Measurements from ENCODE around the gene WDR27. TPM values are rescaled to one million over a fixed set of nuclear protein-coding genes. Genes with fewer than 3 reads are reported as not detected.

Gene WDR27
- polyA plus RNA-seq, 3 donors, result 0.95 to 20.5 (median 2.0) TPM

GRCh38 chr6:169643521-169643920 lies 58.3 kb downstream of the WDR27 start:
- no peak overlapping the region for H3K4me3 Mint-ChIP-seq
- no peak overlapping the region for H3K9ac ChIP-seq (ENCODE audit: insufficient read depth, low read length, poor library complexity, severe bottlenecking)
- H3K79me2 ChIP-seq (ENCODE audit: insufficient read depth, low read length), result no peaks in the 10 kb centered on the region
- no peak overlapping the region for H3K27ac ChIP-seq (ENCODE audit: low read depth in 1 of 2, low read length in 2 of 2)
- H3K4me1 ChIP-seq (ENCODE audit: control insufficient read depth in 1 of 2, insufficient read depth in 2 of 2, low read length in 2 of 2), result no peaks in the 10 kb centered on the region
- DNase-seq, result no peak
- H3K36me3 Mint-ChIP-seq, result no peaks in the 10 kb centered on the region
- H3K9me3 Mint-ChIP-seq, result peaks cover 0 to 2% (median 0%) of the 10 kb centered on the region in 7 donors
- TF ChIP-seq CTCF (IDR thresholded peaks at IDR 0.05), result no peak
- peaks cover 0 to 1% (median 0%) of the 10 kb centered on the region in 3 donors for H3K27me3 Mint-ChIP-seq (ENCODE audit: low read depth in 3 of 3)
- no peaks in the 10 kb centered on the region for H3K4me1 Mint-ChIP-seq
- no peaks in the 10 kb centered on the region for H4K20me1 ChIP-seq (ENCODE audit: insufficient read depth, low read length)
- H3K4me2 ChIP-seq (replicated peaks; ENCODE audit: extremely low read depth, low read length, poor library complexity, severe bottlenecking), result no peak overlapping the region
- no CpG with 5 or more reads among the region's 1 CpG for WGBS (ENCODE audit: insufficient coverage)
- no peaks in the 10 kb centered on the region for H3K9me3 ChIP-seq (replicated peaks in 1 of 2; ENCODE audit: control insufficient read depth in 1 of 2, insufficient read depth in 1 of 2, low read length in 2 of 2)
- no peaks in the 10 kb centered on the region for H3K36me3 ChIP-seq (replicated peaks in 1 of 2; ENCODE audit: control insufficient read depth in 1 of 2, insufficient read depth in 2 of 2, low read length in 2 of 2)
- intact Hi-C loops (cut with micrococcal nuclease), result no loop called here
- H2AFZ ChIP-seq (ENCODE audit: insufficient read depth, low read depth, low read length, poor library complexity, severe bottlenecking), result no peak overlapping the region
- no peak overlapping the region for H3K4me3 ChIP-seq (replicated peaks in 1 of 3; ENCODE audit: low read depth in 2 of 3, low read length in 3 of 3)
- no peak overlapping the region for H3K27ac Mint-ChIP-seq
- H3K27me3 ChIP-seq (ENCODE audit: control insufficient read depth in 2 of 2, insufficient read depth in 2 of 2, low read length in 2 of 2), result no peaks in the 10 kb centered on the region

- Mint-ChIP-seq H3K27me3 (ENCODE audit: low read depth in 3 of 3) (peaks cover 0 to 1% (median 0%) of the 10 kb centered on the region in 3 donors), H3K4me3 (no peak overlapping the region), H3K9me3 (peaks cover 0 to 2% (median 0%) of the 10 kb centered on the region in 7 donors), H3K36me3 (peaks cover 3% of the 10 kb centered on the region in 2 donors), H3K4me1 (no peaks in the 10 kb centered on the region), H3K27ac (peak overlapping the region in 1 of 7 donors; percentile 59)
- H4K20me1 ChIP-seq (ENCODE audit: insufficient read depth, low read length), result no peaks in the 10 kb centered on the region
- no peaks in the 10 kb centered on the region for H3K79me2 ChIP-seq (ENCODE audit: insufficient read depth, low read length)
- H2AFZ ChIP-seq (ENCODE audit: insufficient read depth, low read depth, low read length, poor library complexity, severe bottlenecking), result no peak overlapping the region
- no peak overlapping the region for H3K27ac ChIP-seq (ENCODE audit: low read depth in 1 of 2, low read length in 2 of 2)
- H3K9ac ChIP-seq (ENCODE audit: insufficient read depth, low read length, poor library complexity, severe bottlenecking), result no peak overlapping the region
- no peaks in the 10 kb centered on the region for H3K4me1 ChIP-seq (ENCODE audit: control insufficient read depth in 1 of 2, insufficient read depth in 2 of 2, low read length in 2 of 2)
- no peaks in the 10 kb centered on the region for H3K36me3 ChIP-seq (replicated peaks in 1 of 2; ENCODE audit: control insufficient read depth in 1 of 2, insufficient read depth in 2 of 2, low read length in 2 of 2)
- WGBS (ENCODE audit: insufficient coverage), result 98% methylated on average over 10 of the region's 15 CpGs
- no peak for TF ChIP-seq CTCF (IDR thresholded peaks at IDR 0.05)
- DNase-seq, result no peak
- H3K4me3 ChIP-seq (replicated peaks in 1 of 3; ENCODE audit: low read depth in 2 of 3, low read length in 3 of 3), result no peak overlapping the region
- H3K4me2 ChIP-seq (replicated peaks; ENCODE audit: extremely low read depth, low read length, poor library complexity, severe bottlenecking), result no peak overlapping the region
- intact Hi-C loops (cut with micrococcal nuclease), result no loop called here
- H3K27me3 ChIP-seq (ENCODE audit: control insufficient read depth in 2 of 2, insufficient read depth in 2 of 2, low read length in 2 of 2), result no peaks in the 10 kb centered on the region
- no peaks in the 10 kb centered on the region for H3K9me3 ChIP-seq (replicated peaks in 1 of 2; ENCODE audit: control insufficient read depth in 1 of 2, insufficient read depth in 1 of 2, low read length in 2 of 2)
Measured at GRCh38 chr6:169642455-169642854, 59.4 kb downstream of the WDR27 start.

All from CD14-positive monocyte (primary cell).